ENCODE measurements around the gene MEI1. TPM values are rescaled to one million over a fixed set of nuclear protein-coding genes. Genes with fewer than 3 reads are reported as not detected.

The MEI1 gene
- total RNA-seq, 1 experiment from 2014 or later, result 0.20 TPM

- Mint-ChIP-seq H3K4me1 (peaks cover 4 to 8% of the 10 kb centered on the region in 2 experiments), H3K27ac (no peak overlapping the region; a peak in 1 of 7 replicates), H3K9me3 (no peaks in the 10 kb centered on the region; a peak in 1 of 5 replicates), H3K4me3 (no peak overlapping the region), H3K27me3 (ENCODE audit: low read depth) (peaks cover 1% of the 10 kb centered on the region), H3K36me3 (ENCODE audit: insufficient read depth in 1 of 3, low read depth in 3 of 3) (no peaks in the 10 kb centered on the region)
- Histone ChIP-seq H2BK20ac (ENCODE audit: low read depth, low read length, poor library complexity, severe bottlenecking) (no peak overlapping the region), H2AFZ (ENCODE audit: low read length) (no peak overlapping the region), H3K4me2 (ENCODE audit: insufficient read depth, insufficient read length, low read length) (no peak overlapping the region), H3K27ac (ENCODE audit: insufficient read length, low read depth, low read length) (no peak overlapping the region), H3K79me2 (ENCODE audit: insufficient read depth, low read length) (no peaks in the 10 kb centered on the region), H2BK15ac (ENCODE audit: low read depth, low read length) (no peak overlapping the region), H2BK12ac (ENCODE audit: insufficient read length, low read depth, low read length) (no peak overlapping the region), H3K23me2 (ENCODE audit: insufficient read length, low read depth, low read length, poor library complexity, severe bottlenecking) (no peaks in the 10 kb centered on the region), H3K4me1 (ENCODE audit: insufficient read depth, low read length) (no peaks in the 10 kb centered on the region), H3K27me3 (ENCODE audit: insufficient read depth, low read length) (no peaks in the 10 kb centered on the region), H3K23ac (ENCODE audit: insufficient read length, low read depth, low read length) (no peak overlapping the region), H3K4ac (ENCODE audit: low read depth, low read length) (no peak overlapping the region), H3K18ac (ENCODE audit: insufficient read length, low read depth, low read length) (no peak overlapping the region), H4K20me1 (ENCODE audit: control insufficient read depth, insufficient read depth, insufficient read length) (no peaks in the 10 kb centered on the region), H2AK5ac (ENCODE audit: insufficient read length, low read length) (no peak overlapping the region), H3K9me3 (ENCODE audit: control insufficient read depth, low read depth, low read length) (no peaks in the 10 kb centered on the region), H2BK5ac (ENCODE audit: insufficient read length, low read length) (no peak overlapping the region), H3K56ac (ENCODE audit: insufficient read length, low read depth, low read length) (no peak overlapping the region), H4K91ac (ENCODE audit: insufficient read length, low read depth, low read length) (no peak overlapping the region), H2BK120ac (ENCODE audit: low read depth, low read length, poor library complexity, severe bottlenecking) (no peak overlapping the region), H4K8ac (replicated peaks; ENCODE audit: insufficient read length, low read depth, low read length) (no peak overlapping the region), H3K14ac (ENCODE audit: insufficient read depth, low read length) (no peak overlapping the region), H3T11ph (ENCODE audit: low read length) (no peak overlapping the region), H3K9ac (ENCODE audit: extremely low read depth, insufficient read length, low read length) (no peak overlapping the region), H3K79me1 (ENCODE audit: insufficient read depth, low read depth, low read length, poor library complexity, severe bottlenecking) (no peaks in the 10 kb centered on the region), H4K5ac (ENCODE audit: insufficient read length, low read depth, low read length) (no peak overlapping the region)
- TF ChIP-seq, protein P1, sequence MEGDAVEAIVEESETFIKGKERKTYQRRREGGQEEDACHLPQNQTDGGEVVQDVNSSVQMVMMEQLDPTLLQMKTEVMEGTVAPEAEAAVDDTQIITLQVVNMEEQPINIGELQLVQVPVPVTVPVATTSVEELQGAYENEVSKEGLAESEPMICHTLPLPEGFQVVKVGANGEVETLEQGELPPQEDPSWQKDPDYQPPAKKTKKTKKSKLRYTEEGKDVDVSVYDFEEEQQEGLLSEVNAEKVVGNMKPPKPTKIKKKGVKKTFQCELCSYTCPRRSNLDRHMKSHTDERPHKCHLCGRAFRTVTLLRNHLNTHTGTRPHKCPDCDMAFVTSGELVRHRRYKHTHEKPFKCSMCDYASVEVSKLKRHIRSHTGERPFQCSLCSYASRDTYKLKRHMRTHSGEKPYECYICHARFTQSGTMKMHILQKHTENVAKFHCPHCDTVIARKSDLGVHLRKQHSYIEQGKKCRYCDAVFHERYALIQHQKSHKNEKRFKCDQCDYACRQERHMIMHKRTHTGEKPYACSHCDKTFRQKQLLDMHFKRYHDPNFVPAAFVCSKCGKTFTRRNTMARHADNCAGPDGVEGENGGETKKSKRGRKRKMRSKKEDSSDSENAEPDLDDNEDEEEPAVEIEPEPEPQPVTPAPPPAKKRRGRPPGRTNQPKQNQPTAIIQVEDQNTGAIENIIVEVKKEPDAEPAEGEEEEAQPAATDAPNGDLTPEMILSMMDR (conservative IDR thresholded peaks at IDR 0.05), result peak; percentile 96
- WGBS (ENCODE audit: extremely low coverage, insufficient read length, low lambda C conversion rate), result no CpG with 5 or more reads among the region's 14 CpGs
- DNase-seq, result peak; percentile 91
These were observed 63.9 kb downstream of the MEI1 start for GRCh38 chr22:41762980-41763779.

All from H9 (cell line).